GM19328 (cell line): ENCODE data around the gene HS6ST1.

Experiments used
- ATAC-seq: cut with Tn5 transposase; IDR thresholded peaks from one replicate; pipeline ENCODE4 v1.9.1; 2021; ENCODE audit warnings: mild to moderate bottlenecking, moderate library complexity; ENCODE audit not compliant: unreplicated experiment

HS6ST1 gene

DNA sequence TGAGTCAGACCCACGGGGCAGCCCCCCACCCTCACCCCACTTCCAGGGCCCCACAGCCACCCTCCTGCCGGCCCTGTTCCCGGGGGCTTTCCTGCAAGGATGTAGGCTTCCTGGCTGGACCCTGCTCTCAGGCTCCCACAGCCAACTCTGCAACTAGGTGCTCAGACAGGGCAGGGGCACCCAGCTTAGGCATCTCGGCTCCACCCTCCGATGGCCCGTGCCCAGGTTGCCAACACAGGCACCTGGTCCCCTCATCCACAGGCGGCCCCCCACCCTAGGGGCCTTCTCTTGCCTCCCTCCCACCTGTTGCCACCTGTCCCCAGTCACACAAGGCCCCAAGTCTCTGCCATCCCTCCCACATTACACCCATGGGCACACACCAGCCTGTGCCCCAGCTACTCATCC lies 34.6 kb downstream of the HS6ST1 start:
- ATAC-seq, result no peak

DNA sequence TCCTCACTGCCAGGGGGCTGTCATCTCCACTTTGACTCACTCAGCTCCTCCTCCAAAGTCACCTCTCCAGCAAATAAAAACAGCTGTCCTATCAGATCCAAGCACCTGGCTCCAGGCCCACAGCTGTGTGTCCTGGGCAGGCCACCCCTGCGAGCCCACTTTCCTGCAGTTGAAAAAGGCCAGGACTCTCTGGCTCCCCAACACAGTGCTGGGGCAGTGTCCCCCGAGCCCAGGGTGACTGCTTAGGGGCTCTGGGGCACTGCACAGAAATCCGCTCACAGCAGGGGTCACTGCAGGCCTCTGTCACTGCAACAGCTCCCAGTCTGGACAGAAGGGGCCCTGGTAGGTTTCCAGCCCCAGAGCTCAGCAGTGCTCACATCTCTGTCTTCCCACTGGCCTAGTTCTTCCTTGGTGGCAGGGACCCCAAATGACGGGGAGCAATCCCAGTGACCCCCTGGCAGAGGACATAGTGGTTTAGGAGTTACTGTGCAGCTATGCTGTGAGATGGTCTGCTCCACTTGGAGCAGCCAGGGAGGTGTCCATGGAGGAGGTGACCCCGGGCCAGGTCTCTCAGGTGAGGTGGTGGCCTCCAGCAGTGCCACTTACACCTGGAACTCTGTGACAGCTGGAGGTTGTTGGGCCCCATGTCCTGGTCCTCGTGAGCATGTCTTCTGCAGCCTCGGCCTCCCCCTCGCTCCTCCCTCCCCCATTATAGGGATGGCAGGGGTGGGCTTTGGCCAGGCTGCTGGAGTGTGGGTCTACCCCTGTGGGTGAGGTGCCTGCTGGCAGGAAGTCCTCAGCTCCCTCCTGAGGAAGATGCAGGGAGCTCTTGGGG lies 35.5 kb downstream of the HS6ST1 start:
- ATAC-seq, result no peak

DNA sequence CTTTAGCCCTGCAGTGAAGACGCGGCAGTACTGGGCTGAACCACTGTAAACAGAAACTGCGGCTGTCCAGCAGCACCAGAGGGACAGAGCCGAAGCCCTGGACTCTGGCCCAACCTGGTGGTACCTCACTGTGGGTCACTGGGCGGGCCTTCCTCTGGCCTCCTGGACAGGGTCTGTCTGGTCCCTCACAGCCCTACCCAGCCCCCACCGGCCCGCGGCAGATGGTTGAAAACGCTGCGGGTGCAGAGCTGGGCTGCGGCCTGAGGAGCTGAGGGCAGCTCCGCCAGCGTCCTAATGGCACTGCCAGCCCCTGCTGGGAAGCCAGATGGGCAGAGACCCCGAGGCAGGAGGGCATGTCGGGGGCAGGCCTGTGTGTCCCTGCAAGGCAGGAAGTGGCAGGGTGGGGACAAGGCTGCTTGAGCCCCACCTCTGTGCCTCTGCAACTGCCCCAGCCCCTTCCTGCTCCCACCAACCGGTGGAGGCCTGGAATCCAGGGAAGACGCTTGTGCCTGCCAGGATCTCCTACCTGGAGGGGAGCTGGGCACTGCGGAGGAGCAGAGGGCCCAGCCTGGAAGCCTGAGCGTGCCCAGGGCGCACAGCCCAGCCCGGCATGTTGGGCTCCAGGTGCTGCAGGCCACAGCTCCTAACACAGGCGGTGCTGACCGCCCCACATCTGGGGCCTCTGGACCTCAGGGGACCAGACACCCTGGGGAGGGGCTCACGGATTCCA lies 36.3 kb downstream of the HS6ST1 start:
- no peak for ATAC-seq

DNA sequence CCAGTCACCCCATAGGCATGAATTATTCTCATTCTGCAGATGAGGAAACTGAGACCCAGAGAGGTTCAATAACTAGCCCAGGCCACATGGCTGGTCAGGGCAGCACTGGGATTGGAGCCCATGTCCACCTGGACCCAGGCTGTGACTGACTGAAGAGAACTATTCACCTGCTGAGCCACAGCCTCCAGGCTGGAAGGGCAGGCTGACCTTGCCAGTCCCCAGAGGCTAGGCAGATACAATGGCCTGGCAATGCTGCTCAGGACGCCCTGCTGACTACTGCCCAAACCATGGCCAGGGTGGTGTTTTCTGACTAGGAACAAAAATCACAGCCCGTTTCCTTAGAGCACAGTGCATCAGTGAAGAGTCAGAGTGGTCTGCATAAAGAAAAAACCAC lies 36.8 kb downstream of the HS6ST1 start:
- ATAC-seq, result no peak

DNA sequence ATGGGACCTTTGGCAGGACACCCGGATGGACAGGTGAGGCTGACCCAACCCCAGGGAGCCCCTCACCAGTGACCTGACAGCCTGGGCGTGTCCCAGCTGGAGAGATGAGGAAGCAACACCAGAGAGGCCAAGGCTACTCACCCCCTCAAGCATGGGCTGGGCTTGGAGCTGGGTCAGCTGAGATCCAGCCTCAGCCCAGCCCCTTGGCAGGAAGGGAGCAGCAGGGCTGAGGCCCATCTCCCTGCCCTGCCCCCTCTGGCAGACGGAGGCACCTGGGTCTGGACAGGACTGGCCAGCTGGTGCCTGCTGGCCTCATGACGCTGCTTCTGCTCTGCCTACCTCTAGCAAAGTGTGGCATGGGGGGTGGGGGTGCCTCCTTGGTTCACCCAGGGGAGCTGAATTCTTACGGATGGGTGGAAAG lies 37.8 kb downstream of the HS6ST1 start:
- no peak for ATAC-seq

DNA sequence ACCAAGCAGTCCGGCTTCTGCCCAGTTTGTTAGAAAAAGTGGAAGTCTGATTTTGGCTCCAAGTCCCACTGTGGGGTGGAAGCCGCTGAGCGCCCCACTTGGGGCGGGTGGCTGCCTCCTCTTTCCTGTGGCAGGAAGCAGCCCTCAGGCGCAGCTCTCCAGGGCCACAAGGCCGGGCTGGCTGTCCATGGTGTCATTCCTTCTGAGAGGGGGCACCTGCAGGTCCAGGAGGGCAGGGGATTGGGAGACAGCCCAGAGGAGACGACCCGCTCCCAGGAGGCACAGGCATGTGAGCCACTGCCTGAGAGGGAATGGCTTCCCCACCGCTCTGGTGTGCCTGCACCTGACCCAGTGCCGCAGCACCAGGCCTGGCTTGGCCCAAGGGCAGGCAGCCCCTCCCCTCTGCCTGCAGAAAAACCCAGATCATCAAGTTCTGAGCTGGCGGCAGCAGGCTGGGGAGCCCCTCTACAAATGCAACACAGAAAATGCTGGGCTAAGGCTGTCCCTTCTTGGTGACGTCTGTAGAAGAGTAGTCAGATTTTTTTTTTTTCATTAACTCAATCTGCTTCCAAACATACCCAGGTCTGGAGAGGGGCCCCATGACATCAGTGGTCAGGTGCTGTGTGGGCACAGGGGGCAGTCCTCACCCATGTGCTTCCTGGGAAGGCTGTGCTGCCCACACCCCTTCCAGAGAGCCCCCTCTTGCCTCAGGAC lies 38.4 kb downstream of the HS6ST1 start:
- ATAC-seq, result no peak

DNA sequence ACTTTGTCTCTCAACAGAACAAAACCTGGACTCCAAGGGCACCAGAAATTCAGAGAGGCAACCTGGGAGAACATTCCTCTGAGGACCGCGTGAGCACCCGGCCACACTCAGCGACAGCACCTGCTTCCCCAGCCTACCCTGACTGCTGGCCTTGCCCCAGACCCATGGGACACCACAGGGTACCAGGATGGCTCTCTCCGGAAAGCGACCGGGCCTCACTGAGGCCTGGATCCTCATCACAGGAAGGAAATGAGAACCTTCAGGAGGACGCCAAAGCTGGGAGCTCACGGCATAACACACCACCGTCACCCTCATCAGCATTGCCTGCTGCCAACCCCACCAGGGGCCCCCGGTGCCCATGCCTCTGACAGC lies 38.9 kb downstream of the HS6ST1 start:
- ATAC-seq, result no peak

DNA sequence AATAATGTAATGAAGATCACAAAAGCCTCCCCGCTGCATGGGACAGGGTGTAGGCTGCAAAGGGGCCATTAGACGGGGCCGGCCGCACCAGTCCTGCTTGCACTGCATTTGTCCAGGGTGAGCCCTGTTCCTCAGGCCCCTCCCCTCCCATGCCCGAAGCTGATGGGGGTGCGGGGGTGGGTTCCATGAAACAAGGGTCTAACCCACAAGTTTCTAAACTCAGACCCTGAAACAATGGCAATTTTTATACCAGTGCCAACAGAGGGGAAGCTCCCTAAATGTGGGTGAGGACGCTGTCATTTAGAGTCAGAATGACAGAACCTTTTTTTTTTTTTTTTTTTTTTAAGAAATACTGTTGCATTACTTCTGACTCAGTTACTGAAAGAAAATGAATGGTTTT lies 39.7 kb downstream of the HS6ST1 start:
- no peak for ATAC-seq

DNA sequence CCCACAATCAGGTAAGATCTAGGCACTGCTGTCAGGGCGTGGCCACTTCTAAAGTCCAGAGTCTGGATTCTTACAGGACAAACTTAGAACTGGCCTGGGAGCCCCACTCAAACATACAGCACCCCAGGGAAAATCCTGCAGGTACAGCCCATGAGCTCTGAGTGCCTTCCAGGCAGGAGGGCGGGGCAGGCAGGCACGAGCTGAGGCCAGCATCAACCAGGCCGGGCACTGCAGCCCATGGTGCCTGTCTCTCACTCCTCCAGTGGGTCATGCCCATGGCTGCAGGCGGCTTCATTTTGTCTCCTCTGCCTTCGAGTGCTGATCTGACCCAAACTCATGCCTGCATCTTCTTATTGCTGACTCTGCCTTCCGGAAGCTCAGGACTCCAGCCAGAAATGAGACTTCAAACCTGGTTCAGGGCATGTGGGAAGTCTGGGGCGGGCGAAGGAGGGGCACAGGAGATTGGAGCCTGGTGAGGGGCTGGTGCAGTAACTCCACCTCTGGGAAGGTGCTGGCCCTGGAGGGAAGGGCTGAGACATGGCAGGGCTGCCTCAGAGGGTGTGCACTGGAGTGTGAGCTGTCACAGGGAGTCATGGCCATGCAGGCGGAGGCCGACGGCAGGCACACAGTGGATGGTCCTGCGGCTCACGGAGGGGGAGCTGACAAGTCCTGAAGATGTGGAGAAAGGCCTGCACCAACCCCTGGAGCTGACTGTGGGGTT lies 40.5 kb downstream of the HS6ST1 start:
- ATAC-seq, result no peak

DNA sequence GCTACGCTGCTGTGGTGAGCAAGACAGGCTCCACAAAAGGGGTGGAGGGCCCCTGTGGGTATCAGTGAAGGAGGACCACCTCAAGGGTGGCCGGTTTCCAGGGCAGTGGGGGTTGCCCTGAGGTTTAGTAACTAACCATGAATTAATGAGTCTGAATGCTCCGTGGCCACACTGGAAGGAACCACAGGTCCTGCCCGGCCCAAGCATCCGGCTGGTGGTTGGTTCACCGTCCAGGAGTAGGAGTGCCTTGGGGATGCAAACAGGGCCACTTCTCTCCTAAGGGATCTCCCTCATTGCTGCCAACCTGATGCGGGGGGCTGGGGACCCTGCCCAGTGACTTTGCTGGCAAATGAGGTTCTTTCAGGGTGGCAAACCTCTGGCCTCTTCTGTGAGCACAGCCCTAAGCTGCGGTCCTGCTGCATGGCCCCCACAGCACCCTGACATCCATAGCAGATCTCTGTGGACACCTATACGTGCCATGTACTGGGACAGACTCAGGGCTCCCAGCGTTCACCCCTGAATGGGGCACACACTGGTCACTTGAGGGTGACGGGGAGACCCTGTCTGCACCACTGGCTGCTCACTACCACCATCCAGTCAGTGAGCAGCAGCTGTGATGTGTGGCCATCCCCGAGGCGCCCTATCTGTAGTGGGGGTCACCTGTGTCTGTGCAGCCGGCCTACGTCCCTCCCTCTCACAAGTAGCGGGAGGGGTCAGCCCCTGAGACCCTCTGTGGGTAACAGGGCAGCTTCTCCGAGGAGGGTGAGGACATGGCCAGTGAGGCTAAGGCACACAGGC lies 41.6 kb downstream of the HS6ST1 start:
- no peak for ATAC-seq

DNA sequence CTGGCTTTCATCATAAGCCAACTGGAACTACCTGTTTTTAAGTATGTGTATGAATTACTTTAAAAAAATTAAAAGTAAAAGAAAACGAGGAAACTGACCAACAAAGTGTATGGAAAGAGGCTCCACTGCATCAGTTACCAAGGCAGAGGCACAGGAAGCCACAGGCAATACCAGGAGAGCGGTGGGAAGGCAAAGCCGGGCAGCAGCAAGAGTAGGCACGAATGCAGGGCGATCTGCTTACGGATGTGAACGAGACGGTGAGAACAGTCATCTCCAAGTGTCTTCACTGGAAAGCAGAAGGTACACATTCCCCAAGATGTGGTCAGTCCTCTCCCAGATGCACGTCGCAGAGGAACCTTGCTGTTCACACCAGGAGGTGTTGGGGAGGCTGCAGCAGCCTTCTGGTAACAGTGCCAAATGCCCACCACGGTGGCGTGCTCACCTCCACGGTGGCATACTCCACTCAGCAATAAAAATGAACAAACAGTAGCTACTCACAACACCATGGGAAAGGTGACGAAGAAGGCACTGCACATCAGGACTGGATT lies 43.1 kb downstream of the HS6ST1 start:
- no peak for ATAC-seq

DNA sequence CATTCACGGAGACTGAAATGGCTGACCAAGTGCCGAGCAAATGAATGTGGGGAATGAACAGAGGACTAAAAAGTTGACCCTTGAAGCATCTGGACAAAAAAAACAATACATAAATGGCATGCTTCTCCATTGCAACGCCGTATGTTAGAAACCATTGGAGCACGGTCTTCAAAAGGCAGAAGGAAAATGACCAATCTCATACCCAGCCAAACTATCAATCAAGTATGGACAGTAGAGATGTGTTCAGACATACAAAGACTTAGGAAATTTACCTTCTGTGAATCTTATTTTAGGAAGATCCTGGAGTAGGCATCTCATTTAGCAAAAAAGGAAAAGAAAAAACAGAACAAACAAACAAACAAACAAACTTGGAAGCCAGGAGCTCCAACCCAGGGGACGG lies 44.5 kb downstream of the HS6ST1 start:
- ATAC-seq, result no peak

DNA sequence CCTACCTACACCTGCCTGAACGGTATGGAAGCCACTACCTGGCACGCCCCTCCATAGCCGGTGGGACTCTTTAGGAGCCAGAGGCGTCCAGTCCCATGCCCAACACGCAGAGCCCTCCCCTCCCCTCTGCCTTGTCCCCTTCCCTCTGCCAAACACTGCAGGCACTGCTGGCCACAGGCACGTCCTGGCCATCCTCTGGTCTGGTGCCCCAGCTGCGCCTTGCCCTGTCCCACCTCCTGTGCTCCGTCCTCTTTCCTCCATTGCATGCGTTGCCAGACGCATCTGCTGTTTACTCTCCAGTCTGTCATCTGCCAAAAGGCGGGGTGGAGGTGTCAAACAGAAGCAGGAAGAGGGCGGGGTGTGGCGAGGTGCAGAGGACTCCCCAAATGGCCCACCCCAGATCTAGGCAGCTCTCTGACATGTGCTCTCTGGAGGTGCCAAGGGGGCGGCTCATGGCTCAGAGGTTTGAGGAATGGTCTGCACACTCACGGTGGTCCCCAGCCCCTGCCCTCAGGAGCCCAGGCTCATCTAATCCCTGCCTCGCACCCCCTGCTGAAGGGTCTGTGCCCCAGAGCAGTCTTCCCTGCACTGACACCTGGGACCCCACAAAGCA lies 45.1 kb downstream of the HS6ST1 start:
- no peak for ATAC-seq

DNA sequence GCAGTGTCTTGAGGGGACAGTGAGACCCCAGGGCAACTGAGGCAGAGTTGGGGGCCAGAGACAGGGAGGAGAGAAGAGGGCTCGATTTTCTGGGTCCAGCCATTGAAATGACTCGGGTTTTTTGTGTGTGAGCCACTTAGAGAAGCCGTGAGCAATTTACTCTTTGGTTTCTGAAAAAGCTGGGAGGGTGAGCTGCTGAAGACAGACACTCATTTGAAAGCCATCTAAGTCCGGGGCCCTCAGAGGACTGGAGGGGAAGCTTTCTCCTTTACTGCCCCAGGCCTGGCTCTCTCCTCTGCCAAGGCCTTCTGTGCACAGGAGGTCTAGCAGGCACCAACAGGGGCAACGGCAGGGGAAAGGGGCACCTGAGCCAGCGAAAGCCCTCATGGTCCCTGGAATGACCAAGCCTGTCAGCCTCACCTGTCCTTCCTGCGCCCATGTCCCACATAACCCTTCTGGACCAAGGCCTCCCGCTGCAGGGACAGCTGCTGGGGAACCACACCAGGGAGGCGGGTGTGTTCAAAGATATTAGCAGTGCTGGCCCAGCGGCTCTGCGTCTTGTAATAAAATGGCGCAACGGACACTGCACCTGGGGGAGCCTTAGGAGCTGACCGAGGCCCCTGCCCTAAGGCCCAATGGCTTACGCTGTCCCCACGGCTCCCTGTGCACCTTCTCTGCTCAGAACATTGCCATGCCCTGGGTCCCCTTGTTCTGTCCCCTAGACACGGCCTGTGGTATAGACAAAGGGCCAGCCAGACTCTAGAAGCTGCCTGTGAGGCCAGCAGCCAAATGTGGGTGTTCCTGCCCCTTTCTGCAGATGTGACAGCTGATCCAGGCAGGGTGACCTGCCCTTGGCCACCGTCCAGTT lies 45.8 kb downstream of the HS6ST1 start:
- ATAC-seq, result no peak

DNA sequence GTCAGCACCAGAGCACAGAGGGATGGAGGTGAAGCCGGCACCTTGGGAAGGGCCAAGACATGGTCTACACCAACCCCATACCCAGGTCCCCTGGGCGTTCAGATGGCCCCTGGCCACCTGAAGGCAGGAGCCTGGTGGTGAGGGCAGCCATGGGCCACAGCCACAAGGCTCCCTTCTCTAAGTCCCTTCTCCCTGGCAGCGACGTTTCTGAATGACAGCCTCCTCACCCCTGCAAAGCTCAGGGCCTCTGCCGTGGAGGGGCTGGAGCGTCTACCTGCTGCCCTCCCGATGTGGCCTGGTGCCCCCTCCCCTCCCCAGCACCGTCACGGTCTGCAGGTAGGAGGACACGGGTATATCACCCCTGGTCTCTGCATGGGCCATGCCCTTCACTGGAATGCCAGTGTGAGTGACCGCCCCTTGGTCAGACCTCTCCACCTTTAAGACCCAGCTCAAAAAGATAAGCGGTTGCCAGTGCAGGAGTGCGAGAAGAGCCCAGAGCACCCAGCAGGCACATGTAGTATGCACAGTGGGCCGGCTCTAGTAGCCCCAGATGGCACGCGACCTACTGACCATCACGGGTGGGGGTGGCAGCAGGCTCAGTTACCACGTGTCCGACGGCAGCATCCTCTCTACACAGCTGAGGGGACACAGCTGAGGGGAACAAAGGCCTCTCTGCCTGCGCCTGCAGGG lies 46.6 kb downstream of the HS6ST1 start:
- ATAC-seq, result no peak

DNA sequence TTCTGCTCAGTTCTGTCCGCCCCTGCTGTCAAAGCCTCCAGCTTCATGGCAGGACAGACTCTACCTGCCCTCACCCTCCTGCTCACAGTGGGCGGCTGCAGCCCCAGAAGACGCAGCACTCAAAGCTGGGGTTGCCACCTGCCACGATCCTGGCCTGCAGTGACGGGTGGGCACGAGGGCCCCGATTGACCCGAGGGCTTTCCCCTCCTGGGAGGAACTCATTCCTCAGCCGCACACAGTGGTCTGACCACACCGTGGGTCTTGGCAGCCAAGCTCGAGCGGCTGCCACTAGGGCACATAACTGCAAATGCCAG lies 47.1 kb downstream of the HS6ST1 start:
- no peak for ATAC-seq

DNA sequence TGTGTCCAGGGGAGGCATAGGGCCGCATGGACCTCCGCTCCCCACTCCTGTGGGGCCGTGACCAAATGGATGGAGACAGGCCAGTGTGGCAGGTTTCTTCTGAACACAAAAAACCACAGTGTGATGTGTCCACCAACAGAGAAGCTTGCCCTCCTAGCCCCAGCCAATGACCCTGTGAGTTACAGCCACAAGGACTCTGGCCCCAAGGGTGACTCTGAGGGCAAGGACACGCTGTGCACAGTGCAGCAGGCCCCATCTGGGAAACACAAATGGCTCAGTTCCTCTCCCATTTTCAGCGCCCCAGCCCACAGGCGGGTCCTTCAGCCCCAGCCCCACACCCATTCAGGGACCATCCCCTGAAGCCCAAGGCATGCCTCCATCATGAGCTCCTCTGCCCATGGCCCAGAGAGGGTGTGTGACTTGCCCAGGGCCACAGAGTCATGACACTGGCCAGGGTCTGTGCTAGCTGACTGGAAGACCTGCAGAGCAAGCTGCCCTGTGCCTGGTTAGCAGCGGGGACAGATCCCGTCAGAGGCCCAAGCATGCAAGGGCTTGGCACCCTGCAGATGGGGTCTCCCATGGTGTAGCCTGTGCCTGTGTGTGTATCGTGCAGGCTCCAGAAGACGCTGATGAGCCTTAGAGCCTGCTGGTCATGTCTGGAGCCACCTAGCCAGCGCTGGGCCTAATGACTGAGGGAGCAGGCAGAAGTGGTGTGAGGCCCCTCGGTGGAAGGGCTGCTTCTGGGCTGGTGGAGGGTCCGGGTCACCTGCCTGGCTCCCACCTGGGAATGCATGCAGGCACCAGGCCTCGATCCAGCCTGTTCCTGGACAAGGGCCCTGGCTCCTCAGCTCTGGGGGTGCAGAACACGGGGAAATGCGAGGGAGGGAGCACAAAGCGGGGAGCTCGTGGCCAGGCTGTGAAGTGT lies 47.7 kb downstream of the HS6ST1 start:
- no peak for ATAC-seq
